ENCODE measurements around the gene FMN1.

The FMN1 gene

GRCh38 chr15:33115191-33115861 is 79.2 kb downstream of the FMN1 start:
- DNase-seq, result no peak

- no peak for DNase-seq
These were observed 80.2 kb downstream of the FMN1 start for GRCh38 chr15:33114374-33114717.

DNA sequence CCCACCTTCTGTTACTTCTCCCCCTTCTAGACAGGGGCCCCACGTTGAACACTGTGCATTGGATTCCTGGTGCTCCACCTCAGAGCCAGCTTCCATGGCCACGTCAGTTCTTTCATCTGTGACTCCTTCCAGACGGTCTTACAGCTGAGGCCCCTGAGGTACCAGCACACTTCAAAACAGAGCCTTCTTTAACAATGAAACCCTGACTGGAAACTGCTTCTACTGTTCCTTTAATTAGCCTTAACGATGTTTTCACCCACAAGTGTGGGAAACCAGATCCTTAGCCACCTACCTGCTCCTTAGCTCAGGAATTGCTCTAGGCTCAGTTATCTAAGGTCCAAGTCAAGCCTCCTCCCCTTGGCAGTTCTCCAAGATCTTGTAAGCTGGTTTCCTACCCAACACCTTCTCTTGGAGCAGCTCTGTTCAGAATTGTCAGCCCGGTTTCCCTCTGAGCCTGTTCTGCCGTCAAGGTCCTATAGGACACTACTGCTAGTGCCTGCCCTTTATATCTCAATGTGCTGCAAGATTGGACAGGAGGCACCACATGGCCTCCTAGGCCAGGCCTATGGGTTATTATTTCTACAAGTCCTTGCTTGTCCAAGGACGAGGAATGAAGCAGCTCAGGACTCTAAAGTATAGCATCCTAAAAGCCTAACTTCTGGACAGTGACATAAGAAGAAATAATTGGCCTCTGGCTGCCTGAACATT is 80.7 kb downstream of the FMN1 start:
- DNase-seq, result no peak

DNA sequence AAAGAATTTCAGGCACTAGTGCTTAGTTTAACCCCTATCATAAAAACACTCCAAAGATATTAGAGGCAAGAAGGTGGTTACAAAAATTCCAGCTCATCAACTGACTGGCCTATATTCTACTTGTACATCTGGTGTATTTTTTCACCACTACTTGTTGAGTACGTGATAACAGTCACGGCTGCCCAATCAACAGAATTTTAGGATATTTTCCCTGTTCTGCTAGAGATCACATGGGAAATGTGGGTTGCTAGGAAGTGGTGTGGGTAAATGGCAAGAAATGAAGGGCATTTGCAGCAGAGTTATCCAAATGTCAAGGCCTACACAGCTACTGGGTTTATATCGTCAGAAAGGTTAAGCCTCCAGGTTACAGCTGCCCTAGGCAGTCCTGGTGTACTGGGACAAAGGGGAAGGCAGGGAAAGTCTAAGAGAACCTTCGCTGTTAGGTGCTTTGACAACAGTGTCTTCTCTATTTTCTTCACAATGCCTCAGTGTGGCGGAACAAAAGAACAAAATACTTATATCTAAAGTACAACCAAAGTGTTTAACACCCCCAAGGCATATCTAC is 81.9 kb downstream of the FMN1 start:
- DNase-seq, result no peak

- DNase-seq, result no peak
These were observed 83.5 kb downstream of the FMN1 start for GRCh38 chr15:33111041-33111451.

- no peak for DNase-seq
These were observed 85.2 kb downstream of the FMN1 start for GRCh38 chr15:33109345-33109744.

GRCh38 chr15:33108518-33108917 is 86.0 kb downstream of the FMN1 start:
- no peak for DNase-seq

DNA sequence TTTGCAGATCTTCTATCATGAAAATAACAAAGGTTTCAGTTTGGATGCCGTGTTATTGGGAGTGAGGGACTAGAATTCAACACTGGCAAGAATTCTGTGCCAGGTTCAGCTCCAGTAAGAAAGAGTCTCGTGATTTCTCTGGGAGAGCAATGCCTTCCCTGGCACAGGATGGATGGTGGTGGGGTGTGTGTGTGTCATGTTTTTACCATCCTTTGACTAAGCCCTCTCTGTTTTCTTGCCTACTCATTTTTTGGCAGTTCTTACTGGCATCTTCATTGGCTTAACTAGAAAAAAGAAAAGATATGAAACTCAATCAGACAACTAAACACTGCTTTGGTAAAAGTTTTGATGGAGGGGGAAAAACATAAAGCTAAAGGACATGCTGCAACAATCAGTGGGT is 86.6 kb downstream of the FMN1 start:
- DNase-seq, result no peak

DNA sequence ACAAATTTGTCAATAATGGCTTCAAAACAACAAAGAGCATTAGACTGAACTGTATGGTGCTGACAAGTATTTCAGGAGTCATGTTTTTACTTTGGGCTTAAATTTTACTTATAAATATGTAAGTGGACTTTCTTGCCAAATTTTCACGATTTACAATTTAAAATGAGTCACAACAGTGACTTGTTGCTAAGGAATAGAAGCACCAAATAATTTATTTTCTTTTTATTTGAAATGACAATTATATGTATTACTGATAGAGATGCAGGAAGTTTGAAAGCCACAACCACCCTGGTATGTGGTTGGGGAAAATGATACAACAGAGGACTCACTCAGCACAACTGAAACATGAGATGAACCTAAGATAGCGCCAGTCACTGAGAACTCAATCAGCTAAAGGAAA is 90.3 kb downstream of the FMN1 start:
- peak; percentile 14 for DNase-seq

DNA sequence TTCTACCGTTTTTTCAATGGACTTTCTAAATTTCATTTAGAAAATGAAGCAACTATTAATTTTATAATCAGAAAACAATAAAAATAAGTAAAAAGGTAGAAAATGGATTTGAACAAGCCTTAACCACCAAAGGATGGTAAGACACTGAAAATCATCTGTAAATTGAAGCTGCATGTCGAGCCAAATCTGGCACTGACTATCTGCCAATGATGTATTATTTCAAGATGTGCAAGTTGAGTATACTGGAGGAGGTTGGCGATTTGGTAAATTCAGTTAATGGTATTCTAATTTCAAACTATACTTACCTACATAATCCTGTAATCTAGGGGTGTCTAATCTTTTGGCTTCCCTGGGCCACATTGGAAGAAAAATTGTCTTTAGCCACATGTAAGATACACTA is 93.5 kb downstream of the FMN1 start:
- DNase-seq, result no peak

GRCh38 chr15:33100314-33100713 is 94.2 kb downstream of the FMN1 start:
- no peak for DNase-seq

DNA sequence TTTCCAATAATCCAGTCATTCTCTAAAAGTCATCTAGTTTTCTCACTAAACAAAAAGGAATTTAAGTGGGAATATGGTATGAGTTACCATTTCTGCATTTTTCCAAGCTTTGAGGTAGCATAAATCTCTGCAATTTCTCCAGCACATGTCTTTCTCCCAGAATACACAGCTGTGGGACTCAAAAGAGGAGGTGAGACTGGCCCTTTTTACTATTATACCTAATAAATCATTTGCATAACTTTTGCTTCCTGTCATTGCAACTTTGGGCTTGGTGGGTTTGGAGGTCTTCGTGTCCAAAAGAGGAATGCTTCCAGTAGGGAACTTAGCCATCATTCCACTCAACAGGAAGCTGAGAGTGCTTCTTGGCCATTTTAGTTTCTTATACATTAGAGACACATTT is 94.8 kb downstream of the FMN1 start:
- DNase-seq, result no peak

- DNase-seq, result no peak
These were observed 95.3 kb downstream of the FMN1 start for GRCh38 chr15:33099213-33099612.

- no peak for DNase-seq
These were observed 96.1 kb downstream of the FMN1 start for GRCh38 chr15:33098094-33099058.

DNA sequence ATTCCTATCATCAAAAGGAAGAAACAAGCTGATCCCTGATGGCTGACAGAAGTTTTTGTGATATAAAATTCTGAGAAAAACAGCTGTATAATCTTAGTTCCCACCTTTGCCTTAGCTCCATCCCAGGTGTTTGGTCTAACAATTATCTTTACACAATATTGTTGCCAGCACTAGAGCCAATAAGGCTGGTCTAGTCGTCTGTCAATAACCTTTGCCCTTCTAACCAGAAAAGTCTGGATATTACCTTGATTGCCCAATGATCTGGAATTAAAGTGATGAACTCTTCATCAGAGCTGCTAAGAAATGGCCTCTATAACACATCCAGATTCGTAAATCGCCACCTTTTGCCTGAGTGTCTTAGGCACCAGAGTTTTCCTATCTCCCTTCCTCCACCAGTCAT is 98.4 kb downstream of the FMN1 start:
- no peak for DNase-seq

- no peak for DNase-seq
These were observed 98.9 kb downstream of the FMN1 start for GRCh38 chr15:33095641-33096040.

DNA sequence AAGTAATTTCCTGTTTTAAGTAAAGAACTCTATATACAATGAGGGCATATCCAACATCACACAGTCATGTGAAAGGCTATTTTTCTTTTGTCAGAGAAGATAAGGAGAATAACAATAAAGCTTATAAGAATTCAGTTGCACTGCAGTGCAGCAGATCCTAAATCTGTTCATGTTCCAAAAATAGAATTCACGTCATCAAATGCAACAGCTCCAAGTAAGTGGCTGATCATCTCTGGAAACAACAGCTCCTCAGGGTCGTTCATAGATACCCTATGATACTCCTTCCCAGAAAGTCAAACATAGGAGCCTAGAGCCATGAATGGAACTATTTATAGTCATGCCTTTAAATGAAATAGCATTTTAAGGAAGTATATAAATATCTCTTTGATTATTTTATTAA is 100.2 kb downstream of the FMN1 start:
- no peak for DNase-seq

- no peak for DNase-seq
These were observed 101.3 kb downstream of the FMN1 start for GRCh38 chr15:33093222-33093621.

GRCh38 chr15:33091983-33092693 is 102.4 kb downstream of the FMN1 start:
- no peak for DNase-seq

DNA sequence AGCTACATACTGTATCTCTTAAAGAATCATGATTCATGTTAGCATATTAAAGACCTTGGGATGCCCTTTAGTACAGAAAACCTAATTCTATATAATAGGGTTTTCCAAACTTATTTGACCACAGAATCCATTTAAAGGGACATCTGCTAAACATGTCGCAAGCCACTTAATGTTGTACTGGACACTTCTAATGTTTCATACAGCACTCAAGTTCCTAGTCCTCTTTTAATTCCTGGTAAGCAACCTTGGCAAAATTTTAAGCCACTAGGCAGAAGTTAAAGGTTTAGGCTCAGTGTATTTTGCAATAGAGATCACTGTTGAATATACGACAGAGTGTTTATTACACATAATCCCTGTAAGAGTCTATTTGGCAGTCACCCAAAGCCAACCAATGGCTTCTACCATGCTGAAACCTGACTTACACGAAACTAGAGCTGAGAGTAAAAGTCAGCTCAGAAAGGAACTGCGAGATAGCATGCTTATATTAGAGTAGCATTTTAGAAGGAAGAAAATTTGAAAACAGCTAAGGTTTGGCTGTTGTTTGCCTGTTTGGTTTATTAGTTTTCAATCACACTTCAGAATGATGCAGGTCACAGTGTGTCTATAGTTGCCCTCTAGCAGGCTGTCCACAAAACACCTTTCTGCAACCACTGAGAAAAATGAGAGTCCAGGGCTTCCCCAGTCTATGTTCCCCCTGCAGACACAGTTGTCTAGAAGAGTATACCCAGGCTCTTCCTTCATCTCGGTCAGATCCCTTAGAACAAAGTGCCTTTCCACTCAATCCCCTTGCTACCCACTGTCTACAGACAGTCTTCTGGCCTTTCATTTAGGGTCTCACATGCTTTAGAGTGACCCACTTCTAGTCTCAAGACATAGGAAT is 104.4 kb downstream of the FMN1 start:
- no peak for DNase-seq

DNA sequence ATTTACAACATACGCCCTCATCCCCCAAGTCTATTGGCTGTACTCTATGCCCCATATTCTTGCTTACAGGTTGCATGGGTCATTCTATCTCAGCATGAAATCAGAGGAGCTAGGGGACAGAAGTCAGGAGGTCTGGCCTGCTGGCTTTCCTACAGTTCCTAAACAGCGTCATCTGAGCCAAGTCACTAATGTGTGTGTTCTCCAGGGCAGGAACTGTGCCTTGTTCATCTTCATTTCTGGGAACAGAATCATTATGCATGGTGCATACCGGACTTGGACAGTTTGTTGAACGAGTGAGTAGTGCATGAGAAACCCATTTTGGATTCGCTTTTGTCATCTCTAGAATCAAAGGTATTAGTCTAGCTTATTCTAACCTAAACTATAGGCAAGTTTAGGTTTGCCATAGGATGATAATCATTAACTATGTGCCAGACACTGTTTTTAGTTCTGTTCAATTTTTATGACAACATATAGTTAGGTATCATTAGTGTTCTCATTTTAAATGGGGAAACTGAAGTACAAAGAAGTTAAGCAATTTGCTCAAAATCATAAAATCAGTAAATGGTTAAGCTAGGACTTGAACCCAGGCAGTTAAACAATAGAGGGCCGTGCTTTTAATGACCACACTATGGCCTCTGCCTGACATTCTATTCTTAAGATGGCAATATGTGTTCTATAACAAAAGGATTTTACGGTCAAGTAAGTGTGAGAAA is 105.2 kb downstream of the FMN1 start:
- no peak for DNase-seq
